PC-3 (cell line): ENCODE results near the gene SCN5A. TPM values are rescaled to one million over a fixed set of nuclear protein-coding genes. Genes with fewer than 3 reads are reported as not detected.

Experiments
- ATAC-seq: fragments of 200-7000 bp; cut with Tn5 transposase; 2 replicates; pipeline ENCODE4 v1.9.1; 2020; ENCODE audit warnings: mild to moderate bottlenecking, moderate library complexity
- BruUV-seq: library from RNA; stranded (reverse); fragments of 400-500 nt; replicated peaks from 2 replicates; lab custom pipeline; 2021; lab: Mats Ljungman, UMichigan
- CTCF ChIA-PET: fragments of 300-600 bp; sonication (Branson Sonifier 250); formaldehyde crosslinking; loops from one replicate; lab custom pipeline; 2022; ENCODE audit warnings: antibody characterized with exemption; lab: Charles Lee
- POLR2A ChIA-PET: fragments of 300-600 bp; sonication (Branson Sonifier 250); formaldehyde crosslinking; loops from one replicate; lab custom pipeline; 2022; ENCODE audit warnings: antibody characterized with exemption; ENCODE audit not compliant: unreplicated experiment; lab: Charles Lee
- DNase-seq: peaks from one replicate; pipeline ENCODE4 v3.0.0-alpha.2; 2015
- H2AFZ ChIP-seq: fragments of 300-600 bp; sonication (generic); 2 replicates; pipeline ENCODE4 v1.6.0; 2016; ENCODE audit warnings: antibody characterized with exemption, low read length
- H3F3A ChIP-seq: fragments of 300-600 bp; sonication (generic); one replicate; pipeline ENCODE4 v1.6.0; 2017; ENCODE audit warnings: antibody characterized with exemption, low read length, control low read depth, mild to moderate bottlenecking; ENCODE audit not compliant: unreplicated experiment
- H3K27ac ChIP-seq: fragments of 300-600 bp; sonication (generic); 2 replicates; pipeline ENCODE4 v1.5.1; 2016; ENCODE audit warnings: mild to moderate bottlenecking, low read length
- H3K27me3 ChIP-seq: fragments of 300-600 bp; sonication (generic); 2 replicates; pipeline ENCODE4 v1.6.1; 2016; ENCODE audit warnings: low read length, mixed read lengths
- H3K36me3 ChIP-seq: fragments of 300-600 bp; sonication (generic); 2 replicates; pipeline ENCODE4 v1.6.1; 2016; ENCODE audit warnings: low read depth, mixed run types, low read length, mixed read lengths
- H3K4me1 ChIP-seq: fragments of 300-600 bp; sonication (generic); 2 replicates; pipeline ENCODE4 v1.5.1; 2016; ENCODE audit warnings: low read length; ENCODE audit not compliant: insufficient read depth
- H3K4me2 ChIP-seq: fragments of 300-600 bp; sonication (generic); 2 replicates; pipeline ENCODE4 v1.6.0; 2016; ENCODE audit warnings: low read length
- H3K4me3 ChIP-seq: fragments of 300-600 bp; sonication (generic); 2 replicates; pipeline ENCODE4 v1.5.1; 2016; ENCODE audit warnings: mild to moderate bottlenecking, low read length, mixed read lengths
- H3K79me2 ChIP-seq: fragments of 300-600 bp; sonication (generic); 2 replicates; pipeline ENCODE4 v1.6.1; 2017; ENCODE audit warnings: low read length, mixed read lengths
- H3K9ac ChIP-seq: fragments of 300-600 bp; sonication (generic); 2 replicates; pipeline ENCODE4 v1.6.0; 2016; ENCODE audit warnings: mild to moderate bottlenecking, low read length
- H3K9me2 ChIP-seq: fragments of 300-600 bp; sonication (generic); replicated peaks from 2 replicates; pipeline ENCODE4 v1.6.1; 2016; ENCODE audit warnings: mixed run types, low read length, mixed read lengths
- H3K9me3 ChIP-seq: fragments of 300-600 bp; sonication (generic); 2 replicates; pipeline ENCODE4 v1.6.1; 2016; ENCODE audit warnings: low read length, mixed read lengths
- H4K20me1 ChIP-seq: fragments of 300-600 bp; sonication (generic); 2 replicates; pipeline ENCODE4 v1.6.1; 2016; ENCODE audit warnings: low read length, mixed read lengths
- CTCF ChIP-seq: fragments of 300-600 bp; sonication (generic); conservative IDR thresholded peaks from 2 replicates; pipeline ENCODE4 v1.5.1; 2017; ENCODE audit warnings: antibody characterized with exemption, low read depth, mild to moderate bottlenecking, low read length
- EZH2 ChIP-seq: fragments of 300-600 bp; sonication (generic); IDR thresholded peaks from one replicate; pipeline ENCODE4 v1.6.1; 2017; ENCODE audit warnings: antibody characterized with exemption, mild to moderate bottlenecking, low read length; ENCODE audit not compliant: unreplicated experiment
- EZH2phosphoT487 ChIP-seq: fragments of 300-600 bp; sonication (generic); IDR thresholded peaks from 2 replicates; pipeline ENCODE4 v1.6.1; 2018; ENCODE audit warnings: mild to moderate bottlenecking, antibody characterized with exemption, low read length, borderline replicate concordance
- intact Hi-C: fragments of 100-400 bp; cut with micrococcal nuclease; formaldehyde crosslinking; loops from 2 replicates; pipeline ENCODE4 v1.9.0; 2023
- total RNA-seq: library from RNA; depleted of rRNA; stranded (reverse); fragments of >200 nt; gene quantifications from 2 replicates; pipeline ENCODE4 v1.2.3, GENCODE V29; 2014

The SCN5A gene
- total RNA-seq, 1 experiment from 2014 or later = not detected

DNA sequence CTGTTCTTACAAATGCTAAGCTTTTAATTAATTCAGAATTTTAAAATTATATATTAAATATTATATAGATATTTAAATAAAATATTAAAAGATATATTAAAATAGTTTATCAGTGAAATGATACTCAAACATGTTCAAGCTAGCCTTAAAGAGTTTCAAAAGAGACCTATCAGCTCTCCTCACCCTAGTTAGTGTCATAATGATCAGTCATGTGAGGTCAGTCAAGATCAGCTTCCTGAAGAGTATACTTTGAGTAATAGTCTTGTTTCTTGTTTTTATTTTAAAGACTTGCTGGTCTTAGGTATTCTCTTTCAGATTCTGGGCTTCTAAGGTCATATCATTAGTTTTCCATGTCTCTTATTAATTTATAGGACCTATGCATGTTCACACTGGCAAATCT, 138.9 kb downstream of the SCN5A start:
- CTCF ChIA-PET = no interaction called here
- Histone ChIP-seq H3K9me2 (no peaks in the 10 kb centered on the region), H3K27ac (no peak overlapping the region), H3K4me1 (no peaks in the 10 kb centered on the region), H3K36me3 (peaks cover 34% of the 10 kb centered on the region), H3K9me3 (no peaks in the 10 kb centered on the region), H3K4me2 (no peak overlapping the region), H3K4me3 (no peak overlapping the region), H3K9ac (no peak overlapping the region), H4K20me1 (no peaks in the 10 kb centered on the region), H3K79me2 (no peaks in the 10 kb centered on the region), H3F3A (no peaks in the 10 kb centered on the region), H2AFZ (no peak overlapping the region), H3K27me3 (no peaks in the 10 kb centered on the region)
- ATAC-seq = no peak
- DNase-seq = no peak
- TF ChIP-seq EZH2 (no peak), CTCF (no peak), EZH2phosphoT487 (no peak)
- no TSS peak for BruUV-seq
- POLR2A ChIA-PET = no interaction called here
- intact Hi-C loops = no loop called here

DNA sequence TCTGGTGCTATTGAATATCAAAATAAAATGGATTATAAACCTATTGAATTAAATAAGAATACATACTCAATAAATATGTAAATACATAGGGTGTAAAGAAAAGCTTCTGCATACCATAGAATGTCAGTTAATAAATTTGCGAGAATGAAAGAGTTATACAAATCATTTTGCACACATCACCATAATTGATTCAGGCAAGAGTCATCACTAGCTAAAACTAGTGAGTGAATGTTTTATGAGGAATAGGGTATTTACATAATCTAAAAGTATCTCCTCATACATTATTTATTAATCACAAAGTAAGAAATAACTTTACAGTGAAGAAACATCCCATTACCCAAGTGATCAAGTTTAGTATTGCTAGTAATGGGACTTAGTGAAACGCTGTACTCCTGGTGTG, 139.8 kb downstream of the SCN5A start:
- H3K9ac ChIP-seq = no peak overlapping the region
- H3K9me3 ChIP-seq = no peaks in the 10 kb centered on the region
- H3K4me1 ChIP-seq = no peaks in the 10 kb centered on the region
- intact Hi-C loops = no loop called here
- no peak overlapping the region for H3K27ac ChIP-seq
- no peaks in the 10 kb centered on the region for H4K20me1 ChIP-seq
- DNase-seq (peak; percentile 12), ATAC-seq (peak; percentile 66)
- no peaks in the 10 kb centered on the region for H3K79me2 ChIP-seq
- H3K36me3 ChIP-seq = peaks cover 42% of the 10 kb centered on the region
- TF ChIP-seq EZH2phosphoT487 (no peak), CTCF (no peak), EZH2 (no peak)
- no peak overlapping the region for H3K4me3 ChIP-seq
- no peak overlapping the region for H3K4me2 ChIP-seq
- H3K27me3 ChIP-seq = no peaks in the 10 kb centered on the region
- no peak overlapping the region for H2AFZ ChIP-seq
- H3F3A ChIP-seq = no peaks in the 10 kb centered on the region
- ChIA-PET POLR2A (no interaction called here), CTCF (interaction anchor here (0.5 kb wide), 1 partner anchor 324 kb away, joined by 4 read pairs; no protein-coding TSS in a partner anchor)
- no TSS peak for BruUV-seq
- no peaks in the 10 kb centered on the region for H3K9me2 ChIP-seq

DNA sequence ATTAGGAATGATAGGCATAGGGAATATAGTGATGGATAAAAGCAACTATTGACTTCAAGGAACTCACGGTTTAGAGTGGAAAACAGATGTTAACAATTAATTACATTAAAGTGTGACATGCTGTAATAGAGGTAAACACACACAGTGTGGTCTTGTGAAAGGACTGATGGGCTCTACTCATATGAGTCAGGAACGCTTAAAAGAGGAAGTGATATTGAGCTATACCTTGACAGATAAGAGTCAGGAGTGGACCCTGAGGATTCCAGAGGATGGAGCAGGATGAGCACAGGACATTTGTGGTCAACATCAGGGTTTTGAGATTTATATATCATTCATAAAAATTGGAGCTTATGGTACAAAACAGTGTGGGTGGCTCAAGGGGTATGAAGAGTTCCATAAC, 142.4 kb downstream of the SCN5A start:
- ATAC-seq (no peak), DNase-seq (no peak)
- Histone ChIP-seq H3K9me2 (no peaks in the 10 kb centered on the region), H3K4me3 (no peak overlapping the region), H3K27ac (no peak overlapping the region), H3K9ac (no peak overlapping the region), H3K4me1 (no peaks in the 10 kb centered on the region), H3K9me3 (no peaks in the 10 kb centered on the region), H3K4me2 (no peak overlapping the region), H3F3A (no peaks in the 10 kb centered on the region), H2AFZ (no peak overlapping the region), H3K36me3 (peaks cover 35% of the 10 kb centered on the region), H3K27me3 (no peaks in the 10 kb centered on the region), H3K79me2 (no peaks in the 10 kb centered on the region), H4K20me1 (no peaks in the 10 kb centered on the region)
- no TSS peak for BruUV-seq
- ChIA-PET POLR2A (no interaction called here), CTCF (no interaction called here)
- TF ChIP-seq CTCF (no peak), EZH2 (no peak), EZH2phosphoT487 (no peak)
- intact Hi-C loops = no loop called here
